T-helper 2 cell (primary cell): Measurements from ENCODE around the gene KLF16.
"Not testable (repeated sequence)": the region's sequence is repeated elsewhere in the genome, so short reads cannot be mapped to it uniquely, and the experiment has no call there.

Source experiments
- DNase-seq, 5 experiments: peaks; one replicate each; pipeline versions ENCODE4 v3.0.0 to v3.0.0-alpha.2; 2012 to 2022
- total RNA-seq, 2 donors: gene quantifications; one replicate each; lab custom pipeline; 2026; lab: John Stamatoyannopoulos, UW

The KLF16 gene
- total RNA-seq, result 29.3 to 83.2 reads per million in 2 donors

GRCh38 chr19:1863328-1863637 lies at the start of gene KLF16:
Gene KLF16, minus strand, starts transcription at chr19:1863579. Its CDS starts 82 bp downstream, at chr19:1863497.
- no peak for DNase-seq

DNA sequence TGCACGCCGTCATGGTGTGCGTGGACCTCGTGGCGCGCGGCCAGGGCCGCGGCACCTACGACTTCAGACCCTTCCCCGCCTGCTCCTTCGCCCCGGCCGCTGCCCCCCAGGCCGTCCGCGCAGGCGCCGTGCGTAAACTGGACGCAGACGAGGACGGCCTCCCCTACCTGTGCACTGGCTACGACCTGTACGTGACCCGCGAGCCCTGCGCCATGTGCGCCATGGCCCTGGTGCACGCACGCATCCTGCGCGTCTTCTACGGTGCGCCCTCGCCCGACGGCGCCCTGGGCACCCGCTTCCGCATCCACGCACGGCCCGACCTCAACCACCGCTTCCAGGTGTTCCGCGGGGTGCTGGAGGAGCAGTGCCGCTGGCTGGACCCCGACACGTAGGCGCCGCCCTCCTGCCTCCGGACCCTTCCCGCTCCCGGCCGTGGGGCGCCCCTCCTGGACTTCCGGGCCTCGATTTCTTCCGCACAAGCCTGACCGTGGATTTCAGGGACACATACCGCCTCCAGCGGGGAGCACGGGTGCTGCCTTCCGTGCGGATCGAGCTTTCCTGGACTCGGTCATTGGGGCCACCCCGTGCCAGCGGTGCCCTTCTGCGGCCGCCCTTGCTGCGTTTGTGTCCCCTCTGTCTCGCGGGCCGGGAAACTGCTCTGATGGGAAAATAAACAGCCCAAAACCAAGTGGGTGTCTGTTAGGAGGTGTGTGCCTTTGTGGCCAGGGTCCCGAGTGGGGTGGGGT lies 49.6 kb upstream of the KLF16 start:
- no peak for DNase-seq

- DNase-seq, result no peak
Measured at GRCh38 chr19:1911995-1912394, 48.6 kb upstream of the KLF16 start.

GRCh38 chr19:1911098-1911497 lies 47.7 kb upstream of the KLF16 start:
- peak in 1 of 5 experiments; percentile 45 for DNase-seq

- DNase-seq, result no peak
Measured at GRCh38 chr19:1910177-1910576, 46.8 kb upstream of the KLF16 start.

DNA sequence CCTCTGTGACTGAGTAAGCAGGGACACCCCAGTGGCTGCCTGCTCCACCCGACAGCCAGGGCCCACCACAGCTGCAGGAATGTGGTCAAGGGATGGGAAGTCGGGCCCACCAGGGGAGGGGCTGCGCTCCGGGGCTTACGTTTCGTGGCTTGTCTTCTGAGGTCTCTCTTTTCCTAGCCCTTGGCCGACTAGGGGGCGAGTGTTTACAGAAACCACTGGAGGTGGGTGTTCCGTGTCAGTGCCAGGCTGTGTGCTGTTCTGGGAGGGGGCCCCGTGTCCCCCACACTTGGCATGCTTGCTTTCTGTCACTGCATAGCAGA lies 46.3 kb upstream of the KLF16 start:
- DNase-seq, result no peak

GRCh38 chr19:1908364-1908678 lies 44.9 kb upstream of the KLF16 start:
- no peak for DNase-seq

DNA sequence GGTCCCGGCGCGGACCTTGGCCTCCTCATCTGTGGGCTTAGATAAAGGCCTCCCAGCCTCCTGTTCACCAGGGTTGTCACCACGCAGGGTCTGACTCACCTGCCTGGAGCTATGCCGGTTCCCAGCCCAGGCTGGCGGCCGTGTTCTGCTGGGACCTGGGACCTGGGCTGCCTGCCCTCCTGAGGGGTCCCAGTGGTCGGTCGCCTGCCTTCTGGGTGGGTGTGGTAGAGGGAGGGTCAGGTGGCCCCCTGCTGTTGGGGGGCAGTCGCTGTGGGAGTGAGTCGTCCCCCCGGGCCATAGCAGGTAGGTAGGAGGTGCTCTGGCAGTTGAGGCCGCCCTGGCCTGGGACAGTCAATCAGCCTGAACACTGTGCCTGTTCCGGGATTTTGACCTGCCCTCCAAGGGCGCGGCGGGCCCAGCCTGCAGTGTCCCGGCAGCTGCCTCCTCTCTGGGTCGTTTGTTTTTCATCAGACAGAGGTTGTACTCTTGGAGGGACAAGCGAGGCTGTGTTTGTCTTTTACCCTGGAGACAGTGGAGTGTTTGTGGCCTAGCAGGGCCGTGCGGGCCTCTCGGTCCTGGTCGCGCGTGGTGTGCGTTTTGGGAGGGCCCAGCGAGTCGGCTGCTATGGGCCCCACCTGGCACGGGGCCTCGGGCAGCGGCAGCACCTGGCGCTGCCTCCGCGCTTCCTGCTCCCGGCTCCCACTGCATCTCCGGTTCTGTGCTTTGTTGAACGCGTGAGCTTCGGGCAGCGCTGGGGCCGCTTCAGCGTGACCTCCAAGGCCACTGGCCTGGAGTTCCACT lies 44.4 kb upstream of the KLF16 start:
- DNase-seq, result no peak

- DNase-seq, result no peak
Measured at GRCh38 chr19:1906985-1907562, 43.7 kb upstream of the KLF16 start.

GRCh38 chr19:1905863-1906375 lies 42.5 kb upstream of the KLF16 start:
- DNase-seq, result no peak

DNA sequence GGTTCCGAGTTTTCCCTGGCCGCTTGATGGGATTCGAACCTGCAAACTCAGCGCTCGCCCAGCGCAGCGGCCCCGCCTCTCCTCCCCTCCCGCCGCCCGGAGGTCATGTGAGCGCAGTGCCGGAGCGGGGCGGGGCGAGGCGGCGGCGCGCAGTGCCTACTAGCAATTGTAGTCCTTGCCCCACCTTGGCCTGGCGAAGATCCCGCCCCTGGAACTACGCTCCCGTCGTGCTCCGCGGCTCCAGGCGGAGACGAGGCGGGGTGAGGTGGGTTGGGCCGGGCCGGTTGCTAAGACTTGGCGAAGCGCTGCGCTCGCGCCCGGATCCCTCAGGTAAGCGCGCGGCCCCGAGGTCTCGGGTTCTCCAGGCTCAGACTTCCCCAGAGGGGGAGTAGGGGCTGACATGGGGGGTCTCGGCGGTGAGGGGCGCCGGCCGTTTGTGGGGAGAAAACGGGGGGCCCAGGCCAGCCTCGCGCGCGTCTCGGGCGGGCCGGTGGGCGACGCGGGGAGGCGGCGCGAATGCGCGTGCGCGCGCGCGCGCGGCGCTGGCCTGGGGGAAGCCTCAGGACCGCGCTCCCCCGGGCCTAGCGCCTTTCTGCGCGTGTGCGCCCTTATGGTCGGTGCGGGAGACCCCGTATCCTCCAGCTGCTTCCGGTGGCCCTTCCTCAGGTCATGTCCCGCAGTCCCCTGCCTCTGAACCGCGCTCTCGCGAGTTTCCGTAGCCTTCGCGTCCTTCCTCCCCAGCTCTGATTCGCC lies 41.9 kb upstream of the KLF16 start, which contains the start of the genes ADAT3 and SCAMP4:
Gene ADAT3 (plus strand): TSS at position 290 of the 753 bp plus-strand sequence. CDS start 6,649 bp downstream, outside the sequence.
Gene SCAMP4 (plus strand): TSS at position 290 of the 753 bp plus-strand sequence. CDS start 9,621 bp downstream, outside the sequence.
- peak; percentile 91 to 100 (median 96) for DNase-seq

GRCh38 chr19:1904860-1905109 lies 41.4 kb upstream of the KLF16 start:
- DNase-seq, result no peak

DNA sequence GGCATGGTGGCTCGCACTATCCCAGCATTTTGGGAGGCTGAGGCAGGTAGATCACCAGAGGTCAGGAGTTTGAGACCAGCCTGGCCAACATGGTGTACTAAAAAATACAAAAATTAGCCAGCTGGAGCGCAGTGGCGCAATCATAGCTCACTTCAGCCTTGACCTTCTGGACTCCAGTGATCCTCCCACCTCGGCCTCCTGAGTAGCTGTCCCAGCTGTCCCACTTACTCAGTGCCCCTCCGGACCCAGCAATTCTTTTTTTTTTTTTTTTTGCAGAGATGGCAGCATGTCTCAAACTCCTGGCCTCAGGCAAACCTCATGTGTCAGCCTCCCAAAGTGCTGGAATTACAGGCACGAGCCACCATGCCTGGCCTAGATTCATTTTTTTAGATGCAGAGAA lies 39.5 kb upstream of the KLF16 start:
- no peak for DNase-seq

DNA sequence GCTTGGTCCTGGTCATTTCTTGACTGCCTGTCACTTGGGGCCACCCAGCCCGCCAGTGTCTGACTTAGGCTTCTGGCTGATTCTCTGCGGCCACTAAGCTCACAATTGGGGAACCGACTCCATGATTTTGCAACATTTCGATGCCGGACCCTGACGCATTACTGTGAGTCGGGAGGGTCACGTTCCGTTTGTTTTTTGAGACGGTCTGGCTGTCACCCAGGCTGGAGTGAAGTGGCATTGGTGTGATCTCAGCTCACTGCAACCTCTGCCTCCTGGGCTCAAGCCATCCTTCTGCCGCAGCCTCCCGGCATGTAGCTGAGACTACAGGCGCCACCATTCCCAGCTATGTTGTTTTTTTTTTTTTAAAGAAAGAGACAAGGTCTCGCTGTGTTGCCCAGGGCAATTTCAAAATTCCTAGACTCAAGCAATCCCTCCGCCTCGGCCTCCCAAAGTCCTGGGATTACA lies 38.6 kb upstream of the KLF16 start:
- no peak for DNase-seq

DNA sequence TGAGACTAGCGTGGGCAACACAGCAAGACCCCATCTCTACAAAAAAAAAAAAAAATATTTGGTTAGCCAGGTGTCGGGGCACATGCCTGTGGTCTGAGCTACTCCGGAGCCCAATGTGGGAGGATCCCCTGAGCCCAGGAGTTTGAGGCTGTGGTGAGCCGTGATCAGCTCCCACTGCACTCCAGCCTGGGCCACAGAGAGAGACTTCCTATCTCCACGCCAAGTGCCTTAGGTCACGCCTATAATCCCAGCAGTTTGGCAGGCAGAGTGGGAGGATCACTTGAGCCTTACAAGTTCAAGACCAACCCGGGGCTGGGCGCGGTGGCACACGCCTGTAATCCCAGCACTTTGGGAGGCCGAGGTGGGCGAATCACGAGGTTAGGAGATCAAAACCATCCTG lies 33.1 kb upstream of the KLF16 start:
- no peak for DNase-seq

- DNase-seq, result no peak
Measured at GRCh38 chr19:1893791-1894190, 30.4 kb upstream of the KLF16 start.

GRCh38 chr19:1889907-1890306 lies 26.5 kb upstream of the KLF16 start:
- no peak for DNase-seq

- no peak for DNase-seq
Measured at GRCh38 chr19:1888385-1888784, 25.0 kb upstream of the KLF16 start.

- not testable (repeated sequence) for DNase-seq
Measured at GRCh38 chr19:1886360-1886759, 23.0 kb upstream of the KLF16 start.

DNA sequence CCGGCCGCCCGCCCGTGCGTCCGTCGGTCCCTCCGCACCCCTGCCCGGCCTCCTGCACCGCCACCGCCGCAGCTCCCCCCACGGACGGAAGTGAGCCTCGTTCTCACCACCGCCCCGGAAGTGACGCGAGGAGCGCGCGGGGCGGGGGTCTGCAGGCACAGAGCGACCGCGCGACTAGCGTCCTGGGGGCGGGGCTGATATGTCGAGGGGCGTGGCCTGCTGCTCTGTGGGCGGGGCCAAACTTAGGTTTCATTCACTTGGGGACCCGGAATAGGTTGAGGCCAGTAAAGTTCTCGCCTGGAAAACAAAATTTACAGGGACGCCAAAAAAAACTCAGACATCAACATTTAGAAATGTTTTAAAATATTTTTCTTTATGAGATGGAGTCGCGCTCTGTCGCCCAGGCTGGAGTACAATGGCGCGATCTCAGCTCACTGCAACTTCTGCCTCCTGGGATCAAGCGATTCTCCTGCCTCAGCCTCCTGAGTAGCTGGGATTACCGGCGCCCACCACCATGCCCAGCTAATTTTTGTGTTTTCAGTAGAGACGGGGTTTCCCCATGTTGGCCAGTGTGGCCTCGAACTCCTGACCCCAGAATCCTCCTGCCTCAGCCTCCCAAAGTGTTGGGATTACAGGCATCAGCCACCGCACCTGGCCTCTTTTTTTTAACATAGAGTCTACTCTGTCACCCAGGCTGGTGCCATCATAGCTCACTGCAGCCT lies 22.2 kb upstream of the KLF16 start, which contains the start of gene ABHD17A:
Gene ABHD17A (minus strand): TSS at position 99 of the 722 bp plus-strand sequence. CDS start 3,930 bp downstream, outside the sequence.
- DNase-seq, result peak; percentile 88 to 96 (median 92)

GRCh38 chr19:1884719-1885334 lies 21.4 kb upstream of the KLF16 start:
- DNase-seq, result no peak

DNA sequence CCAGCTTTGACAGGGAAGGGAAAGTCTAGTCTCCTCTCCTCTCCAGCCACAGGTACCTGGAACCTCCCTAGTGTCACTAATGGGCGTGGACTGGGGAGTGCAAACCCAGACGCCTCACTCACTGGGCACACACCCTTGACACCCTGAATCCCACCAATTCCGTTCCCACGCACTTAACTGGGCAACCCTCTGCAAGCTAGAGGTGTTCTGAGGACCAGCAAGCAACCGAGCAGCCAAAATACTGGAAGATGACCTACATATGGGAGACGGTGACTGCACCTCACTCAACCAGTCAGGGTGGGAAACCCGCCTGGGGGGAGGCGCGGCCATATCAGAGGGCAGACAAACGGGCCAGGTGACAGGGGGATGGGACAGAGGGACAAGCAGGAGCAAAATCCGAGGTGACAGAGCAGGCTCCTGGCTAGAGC lies 20.9 kb upstream of the KLF16 start:
- peak in 2 of 5 experiments; percentile 49 to 81 for DNase-seq
